H1 (cell line): ENCODE measurements around the gene PDF. TPM values are rescaled to one million over a fixed set of nuclear protein-coding genes. Genes with fewer than 3 reads are reported as not detected.
A peak's percentile ranks its signal among the peaks of the same experiment; 100 is the strongest.

Experiments
- CTCF ChIA-PET: fragments of 300-600 bp; sonication (Branson Sonifier 250); formaldehyde crosslinking; loops from one replicate; lab custom pipeline; 2021; ENCODE audit not compliant: partially characterized antibody; lab: Charles Lee
- POLR2A ChIA-PET: fragments of 300-600 bp; sonication (Branson Sonifier 250); formaldehyde crosslinking; loops from one replicate; lab custom pipeline; 2021; ENCODE audit warnings: inconsistent platforms; ENCODE audit not compliant: partially characterized antibody; lab: Charles Lee
- DNase-seq, 2 experiments: peaks; one replicate each; pipeline versions ENCODE4 v3.0.0 to v3.0.0-alpha.2; 2010 to 2022; ENCODE audit warnings: low spot score in 2 of 2, low read depth in 1 of 2, mixed read lengths in 1 of 2
- FAIRE-seq: peaks from 2 replicates; lab custom pipeline; 2011; peaks lifted over from hg19 to GRCh38; lab: Jason Lieb, UNC
- H2AFZ ChIP-seq: 2 replicates; pipeline ENCODE4 v1.8.1; 2012; ENCODE audit warnings: low read length, inconsistent platforms
- H2AK5ac ChIP-seq: 2 replicates; pipeline ENCODE4 v1.6.1; 2013; ENCODE audit warnings: low read depth, low read length
- H2BK120ac ChIP-seq: replicated peaks from 2 replicates; pipeline ENCODE3; 2013; ENCODE audit warnings: low read depth, low read length, inconsistent platforms
- H2BK12ac ChIP-seq: 2 replicates; pipeline ENCODE4 v1.6.1; 2013; ENCODE audit warnings: low read depth, low read length
- H2BK15ac ChIP-seq: 2 replicates; pipeline ENCODE4 v1.6.1; 2013; ENCODE audit warnings: low read length
- H2BK20ac ChIP-seq: 2 replicates; pipeline ENCODE4 v1.6.1; 2013; ENCODE audit warnings: low read length
- H2BK5ac ChIP-seq: 2 replicates; pipeline ENCODE4 v1.6.1; 2013; ENCODE audit warnings: low read depth, low read length
- H3K14ac ChIP-seq: 2 replicates; pipeline ENCODE4 v1.6.1; 2013; ENCODE audit warnings: inconsistent platforms; ENCODE audit not compliant: insufficient read length
- H3K18ac ChIP-seq: 2 replicates; pipeline ENCODE4 v1.6.1; 2013; ENCODE audit warnings: low read length; ENCODE audit errors: extremely low read depth
- H3K23ac ChIP-seq: 2 replicates; pipeline ENCODE4 v1.6.1; 2013; ENCODE audit warnings: inconsistent platforms; ENCODE audit not compliant: insufficient read length
- H3K23me2 ChIP-seq: 2 replicates; pipeline ENCODE4 v1.6.1; 2013; ENCODE audit warnings: low read depth, low read length
- H3K27ac ChIP-seq: 2 replicates; pipeline ENCODE4 v1.6.1; 2011; ENCODE audit warnings: low read depth, low read length, inconsistent platforms
- H3K27me3 ChIP-seq, 4 experiments: replicated peaks in 1 of 4; 1 replicate in 1 of 4; 2 replicates in 3 of 4; pipeline versions ENCODE4 v1.6.1 to v1.8.1; 2011 to 2013; ENCODE audit warnings: low read length in 3 of 4, mild to moderate bottlenecking in 3 of 4, inconsistent platforms in 2 of 4, mixed read lengths in 2 of 4, moderate library complexity in 1 of 4; ENCODE audit not compliant: control insufficient read depth in 3 of 4, insufficient read depth in 3 of 4; ENCODE audit errors: extremely low read depth in 1 of 4
- H3K36me3 ChIP-seq, 4 experiments: 2 replicates each; pipeline versions ENCODE4 v1.6.1 to v1.8.1; 2011 to 2013; ENCODE audit warnings: mild to moderate bottlenecking in 4 of 4, low read length in 3 of 4, moderate library complexity in 2 of 4, control low read depth in 1 of 4, inconsistent platforms in 1 of 4; ENCODE audit not compliant: insufficient read depth in 4 of 4, control insufficient read depth in 2 of 4
- H3K4ac ChIP-seq: replicated peaks from 2 replicates; pipeline ENCODE3; 2013; ENCODE audit warnings: low read length, low read depth, mixed read lengths, inconsistent platforms; ENCODE audit not compliant: insufficient read length
- H3K4me1 ChIP-seq, 4 experiments: replicated peaks in 1 of 4; 1 replicate in 1 of 4; 2 replicates in 3 of 4; pipeline versions ENCODE4 v1.6.1 to v1.8.1; 2011 to 2013; ENCODE audit warnings: low read length in 3 of 4, inconsistent platforms in 2 of 4, mixed read lengths in 1 of 4; ENCODE audit not compliant: insufficient read depth in 4 of 4, control insufficient read depth in 3 of 4
- H3K4me2 ChIP-seq, 2 experiments: 2 replicates each; pipeline versions ENCODE4 v1.6.1 to v1.8.1; 2011 to 2013; ENCODE audit warnings: low read depth in 2 of 2, low read length in 2 of 2, control low read depth in 1 of 2, inconsistent platforms in 1 of 2, mild to moderate bottlenecking in 1 of 2; ENCODE audit not compliant: insufficient read depth in 1 of 2
- H3K4me3 ChIP-seq, 4 experiments: fragments of 200-600, 300-600 bp in 1 of 4; sonication (generic), shearing (Covaris generic), sonication (Bioruptor Twin) in 1 of 4; 2 replicates each; pipeline versions ENCODE4 v1.5.1 to v1.8.1; 2011 to 2016; ENCODE audit warnings: low read length in 4 of 4, low read depth in 3 of 4, control low read depth in 2 of 4, inconsistent platforms in 2 of 4, mild to moderate bottlenecking in 2 of 4, mixed read lengths in 1 of 4, moderate library complexity in 1 of 4; ENCODE audit not compliant: insufficient read depth in 2 of 4; ENCODE audit errors: extremely low read depth in 1 of 4
- H3K56ac ChIP-seq: replicated peaks from 2 replicates; pipeline ENCODE3; 2013; ENCODE audit warnings: low read depth, mild to moderate bottlenecking, mixed read lengths, low read length, inconsistent platforms; ENCODE audit not compliant: insufficient read length
- H3K79me1 ChIP-seq: 2 replicates; pipeline ENCODE4 v1.6.1; 2013; ENCODE audit warnings: low read depth, low read length, control low read depth
- H3K79me2 ChIP-seq, 2 experiments: 2 replicates each; pipeline versions ENCODE4 v1.6.1 to v1.8.1; 2012 to 2013; ENCODE audit warnings: low read length in 2 of 2, mild to moderate bottlenecking in 2 of 2, inconsistent platforms in 1 of 2; ENCODE audit not compliant: insufficient read depth in 2 of 2, control insufficient read depth in 1 of 2
- H3K9ac ChIP-seq, 4 experiments: replicated peaks in 1 of 4; 1 replicate in 1 of 4; 2 replicates in 3 of 4; pipeline versions ENCODE4 v1.6.1 to v1.8.1; 2011 to 2013; ENCODE audit warnings: low read depth in 3 of 4, low read length in 3 of 4, control low read depth in 2 of 4, mild to moderate bottlenecking in 2 of 4, moderate library complexity in 2 of 4, inconsistent platforms in 1 of 4; ENCODE audit errors: extremely low read depth in 1 of 4
- H3K9me3 ChIP-seq, 2 experiments: 2 replicates each; pipeline versions ENCODE4 v1.6.1 to v1.8.1; 2012 to 2013; ENCODE audit warnings: mild to moderate bottlenecking in 2 of 2, moderate library complexity in 2 of 2, control low read depth in 1 of 2, inconsistent platforms in 1 of 2, low read depth in 1 of 2, low read length in 1 of 2, mixed read lengths in 1 of 2; ENCODE audit not compliant: insufficient read depth in 2 of 2
- H4K20me1 ChIP-seq, 2 experiments: replicated peaks in 1 of 2; 2 replicates each; pipeline versions ENCODE3 to v1.8.1; 2011 to 2013; ENCODE audit warnings: inconsistent platforms in 2 of 2, low read length in 2 of 2, mild to moderate bottlenecking in 1 of 2; ENCODE audit not compliant: insufficient read depth in 2 of 2, control insufficient read depth in 1 of 2
- H4K5ac ChIP-seq: 2 replicates; pipeline ENCODE4 v1.6.1; 2013; ENCODE audit warnings: low read length, low read depth, mixed read lengths, inconsistent platforms; ENCODE audit not compliant: insufficient read length
- H4K8ac ChIP-seq: 2 replicates; pipeline ENCODE4 v1.8.0; 2013; ENCODE audit warnings: mild to moderate bottlenecking, moderate library complexity, low read length, inconsistent platforms; ENCODE audit not compliant: insufficient read depth; ENCODE audit errors: extremely low read depth
- H4K91ac ChIP-seq: replicated peaks from 2 replicates; pipeline ENCODE3; 2013; ENCODE audit warnings: low read length, mixed read lengths, inconsistent platforms; ENCODE audit not compliant: insufficient read length
- MAFK ChIP-seq: IDR thresholded peaks from 2 replicates; pipeline ENCODE4 v1.6.1; 2012; ENCODE audit warnings: low read depth, mild to moderate bottlenecking, improper control_type of control experiment, low read length
- POLR2A ChIP-seq, 2 experiments: IDR thresholded peaks; 1 replicate in 1 of 2; 2 replicates in 1 of 2; pipeline ENCODE4 v1.6.1; 2011; ENCODE audit warnings: low read depth in 2 of 2, low read length in 2 of 2, mild to moderate bottlenecking in 2 of 2; ENCODE audit errors: control extremely low read depth in 1 of 2
- POU5F1 ChIP-seq: IDR thresholded peaks from 2 replicates; pipeline ENCODE4 v1.6.1; 2011; ENCODE audit warnings: low read depth, mild to moderate bottlenecking, low read length, moderate library complexity
- RNF2 ChIP-seq: fragments of 200-900, 300-1000 bp; sonication (generic); IDR thresholded peaks from 2 replicates; pipeline ENCODE4 v1.7.1; 2016; ENCODE audit warnings: borderline replicate concordance, low read depth, mild to moderate bottlenecking, antibody characterized with exemption, low read length; ENCODE audit not compliant: poor library complexity, severe bottlenecking; ENCODE audit errors: missing control alignments
- SIX5 ChIP-seq: IDR thresholded peaks from 2 replicates; pipeline ENCODE4 v1.6.1; 2011; ENCODE audit warnings: mild to moderate bottlenecking, low read depth, low read length
- SRF ChIP-seq: IDR thresholded peaks from 2 replicates; pipeline ENCODE4 v1.6.1; 2011; ENCODE audit warnings: mild to moderate bottlenecking, low read depth, low read length, moderate library complexity
- TEAD4 ChIP-seq: IDR thresholded peaks from 2 replicates; pipeline ENCODE4 v1.6.1; 2012; ENCODE audit warnings: low read depth, low read length, inconsistent platforms, mixed read lengths
- USF2 ChIP-seq: IDR thresholded peaks from 2 replicates; pipeline ENCODE4 v1.6.1; 2011; ENCODE audit warnings: low read length, improper control_type of control experiment
- WGBS, 2 experiments: shearing (Covaris generic) in 1 of 2; methylation state at CpG; one replicate each; pipeline versions ENCODE4 v1.1.6 to v1.1.7; 2013 to 2015; ENCODE audit warnings: low lambda C conversion rate in 2 of 2, mixed read lengths in 2 of 2, inconsistent platforms in 1 of 2, low coverage in 1 of 2, missing lambda C conversion rate in 1 of 2; ENCODE audit not compliant: insufficient replicate concordance in 2 of 2, insufficient coverage in 1 of 2, insufficient read length in 1 of 2; ENCODE audit errors: extremely low coverage in 1 of 2, missing lambda C conversion rate in 1 of 2; 5-methylcytosine and 5-hydroxymethylcytosine counted together
- polyA plus RNA-seq, 7 experiments: library from polyadenylated mRNA; depleted of rRNA in 3 of 7; stranded (reverse) in 5 of 7; unstranded in 2 of 7; fragments of >200 nt in 5 of 7; fragments of 200-250 nt in 2 of 7; gene quantifications; 1 replicate in 5 of 7; 2 replicates in 1 of 7; 4 replicates in 1 of 7; pipeline versions ENCODE4 v1.2.1 to v1.2.3, GENCODE V29; 2011 to 2013; ENCODE audit warnings: missing spikeins in 2 of 7, mixed read lengths in 2 of 7
- total RNA-seq: library from RNA; stranded (reverse); fragmentation: NEBNext Ultra II Directional; extraction: Animal tissue kit (Norgen Biotek cat#: 25700); gene quantifications from 2 replicates; pipeline ENCODE4 v1.2.1, GENCODE V29; 2021
- TF ChIP-seq, protein P1 (sequence below), 3 experiments: IDR thresholded peaks; 1 replicate in 2 of 3; 2 replicates in 1 of 3; pipeline versions ENCODE4 v1.5.1 to v1.6.1; 2011; ENCODE audit warnings: low read length in 3 of 3, mild to moderate bottlenecking in 3 of 3, inconsistent platforms in 2 of 3, low read depth in 1 of 3, moderate library complexity in 1 of 3; ENCODE audit not compliant: insufficient read depth in 1 of 3; ENCODE audit errors: control extremely low read depth in 1 of 3

The PDF gene
- total and polyA plus RNA-seq, 2 of the 8 experiments (the other 6 are each of a cell fraction or from before 2014, with no cell fraction given) = 17.7 to 23.9 TPM

GRCh38 chr16:69286941-69287713 lies 43.3 kb downstream of the PDF start:
- no peaks in the 10 kb centered on the region for H4K20me1 ChIP-seq
- WGBS, 2 experiments = 82% methylated on average over 13 of the region's 13 CpGs; no CpG with 5 or more reads in 1 of the 2 experiments
- no peak overlapping the region for H3K4me3 ChIP-seq
- H3K27me3 ChIP-seq = no peaks in the 10 kb centered on the region
- no peak overlapping the region for H4K91ac ChIP-seq
- FAIRE-seq = no peak
- H4K8ac ChIP-seq = no peak overlapping the region
- H3K9me3 ChIP-seq = no peaks in the 10 kb centered on the region
- H3K9ac ChIP-seq = no peak overlapping the region
- no peak overlapping the region for H3K4me2 ChIP-seq
- no peak overlapping the region for H3K4ac ChIP-seq
- no peak overlapping the region for H3K56ac ChIP-seq
- H3K79me2 ChIP-seq = no peaks in the 10 kb centered on the region
- no peak overlapping the region for H3K27ac ChIP-seq
- no peaks in the 10 kb centered on the region for H3K4me1 ChIP-seq
- H2AK5ac ChIP-seq = no peak overlapping the region
- H3K36me3 ChIP-seq = peaks cover 0 to 3% (median 1%) of the 10 kb centered on the region in 4 experiments; a peak in 2 of 8 replicates
- no peak overlapping the region for H2BK20ac ChIP-seq
- H3K23me2 ChIP-seq = no peaks in the 10 kb centered on the region
- H3K14ac ChIP-seq = no peak overlapping the region
- CTCF ChIA-PET = interaction anchor here (0.7 to 6.4 kb wide), 18 partner anchors 9 to 441 kb away, joined by 3 to 65 read pairs (median 4); no protein-coding TSS in a partner anchor
- no peak overlapping the region for H2BK15ac ChIP-seq
- no peak overlapping the region for H2AFZ ChIP-seq
- no peak overlapping the region for H4K5ac ChIP-seq
- POLR2A ChIA-PET = no interaction called here
- no peak overlapping the region for H2BK120ac ChIP-seq
- no peak overlapping the region for H3K23ac ChIP-seq
- no peak overlapping the region for H3K18ac ChIP-seq
- no peak overlapping the region for H2BK5ac ChIP-seq
- H2BK12ac ChIP-seq = no peak overlapping the region
- TF ChIP-seq POLR2A (IDR thresholded peaks at IDR 0.05; ENCODE audit: control extremely low read depth in 1 of 2, low read depth in 2 of 2, low read length in 2 of 2) (no peak), MAFK (no peak), USF2 (no peak), POU5F1 (no peak), RNF2 (no peak), SRF (no peak), SIX5 (no peak), TEAD4 (no peak)
- TF ChIP-seq, protein P1, sequence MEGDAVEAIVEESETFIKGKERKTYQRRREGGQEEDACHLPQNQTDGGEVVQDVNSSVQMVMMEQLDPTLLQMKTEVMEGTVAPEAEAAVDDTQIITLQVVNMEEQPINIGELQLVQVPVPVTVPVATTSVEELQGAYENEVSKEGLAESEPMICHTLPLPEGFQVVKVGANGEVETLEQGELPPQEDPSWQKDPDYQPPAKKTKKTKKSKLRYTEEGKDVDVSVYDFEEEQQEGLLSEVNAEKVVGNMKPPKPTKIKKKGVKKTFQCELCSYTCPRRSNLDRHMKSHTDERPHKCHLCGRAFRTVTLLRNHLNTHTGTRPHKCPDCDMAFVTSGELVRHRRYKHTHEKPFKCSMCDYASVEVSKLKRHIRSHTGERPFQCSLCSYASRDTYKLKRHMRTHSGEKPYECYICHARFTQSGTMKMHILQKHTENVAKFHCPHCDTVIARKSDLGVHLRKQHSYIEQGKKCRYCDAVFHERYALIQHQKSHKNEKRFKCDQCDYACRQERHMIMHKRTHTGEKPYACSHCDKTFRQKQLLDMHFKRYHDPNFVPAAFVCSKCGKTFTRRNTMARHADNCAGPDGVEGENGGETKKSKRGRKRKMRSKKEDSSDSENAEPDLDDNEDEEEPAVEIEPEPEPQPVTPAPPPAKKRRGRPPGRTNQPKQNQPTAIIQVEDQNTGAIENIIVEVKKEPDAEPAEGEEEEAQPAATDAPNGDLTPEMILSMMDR (IDR thresholded peaks at IDR 0.05; ENCODE audit: control extremely low read depth in 1 of 3, insufficient read depth in 1 of 3, low read depth in 1 of 3, low read length in 3 of 3) = peak in 2 of 3 experiments; percentile 10 to 25; a peak in 2 of 4 replicates
- TF ChIP-seq, all 59 proteins: peak for 1
- DNase-seq = no peak
- no peaks in the 10 kb centered on the region for H3K79me1 ChIP-seq
